Ishikawa (cell line): ENCODE results near the gene OBSCN.

Experiments used
- CEBPB ChIP-seq: IDR thresholded peaks from 2 replicates; pipeline ENCODE4 v1.6.1; 2012
- CREB1 ChIP-seq: IDR thresholded peaks from 2 replicates; pipeline ENCODE4 v1.6.1; 2012; ENCODE audit warnings: low read depth
- EP300 ChIP-seq: IDR thresholded peaks from 2 replicates; pipeline ENCODE4 v1.6.1; 2012; ENCODE audit warnings: borderline replicate concordance
- FOXM1 ChIP-seq: IDR thresholded peaks from 2 replicates; pipeline ENCODE4 v1.6.1; 2012; ENCODE audit warnings: low read depth, borderline replicate concordance
- MAX ChIP-seq: IDR thresholded peaks from 2 replicates; pipeline ENCODE4 v1.6.1; 2012
- NFIC ChIP-seq: IDR thresholded peaks from 2 replicates; pipeline ENCODE4 v1.6.1; 2012
- RAD21 ChIP-seq: IDR thresholded peaks from 2 replicates; pipeline ENCODE4 v1.6.1; 2012; ENCODE audit warnings: low read depth
- REST ChIP-seq: IDR thresholded peaks from 2 replicates; pipeline ENCODE4 v1.6.1; 2012; ENCODE audit warnings: low read depth, mild to moderate bottlenecking
- TAF1 ChIP-seq: IDR thresholded peaks from 2 replicates; pipeline ENCODE4 v1.6.1; 2012; ENCODE audit warnings: low read depth, mild to moderate bottlenecking
- TCF12 ChIP-seq: IDR thresholded peaks from 2 replicates; pipeline ENCODE4 v1.6.1; 2012; ENCODE audit warnings: low read depth
- TEAD4 ChIP-seq: IDR thresholded peaks from 2 replicates; pipeline ENCODE4 v1.6.1; 2012
- YY1 ChIP-seq: IDR thresholded peaks from 2 replicates; pipeline ENCODE4 v1.6.1; 2012; ENCODE audit warnings: low read depth
- TF ChIP-seq, protein P1 (sequence below): IDR thresholded peaks from 2 replicates; pipeline ENCODE4 v1.6.1; 2012

- TF ChIP-seq TEAD4 (no peak), MAX (no peak), YY1 (no peak), FOXM1 (no peak), EP300 (no peak), CEBPB (no peak), TAF1 (no peak), RAD21 (no peak), NFIC (no peak), CREB1 (no peak), TCF12 (no peak), REST (no peak)
- TF ChIP-seq, protein P1, sequence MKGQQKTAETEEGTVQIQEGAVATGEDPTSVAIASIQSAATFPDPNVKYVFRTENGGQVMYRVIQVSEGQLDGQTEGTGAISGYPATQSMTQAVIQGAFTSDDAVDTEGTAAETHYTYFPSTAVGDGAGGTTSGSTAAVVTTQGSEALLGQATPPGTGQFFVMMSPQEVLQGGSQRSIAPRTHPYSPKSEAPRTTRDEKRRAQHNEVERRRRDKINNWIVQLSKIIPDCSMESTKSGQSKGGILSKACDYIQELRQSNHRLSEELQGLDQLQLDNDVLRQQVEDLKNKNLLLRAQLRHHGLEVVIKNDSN = no peak
Measured at GRCh38 chr1:228321895-228322294, 114.1 kb downstream of the OBSCN start.
